DND-41 (cell line): ENCODE results near the gene DYNLT5.

Source experiments
- ATAC-seq: fragments of 200-7000 bp; cut with Tn5 transposase; 3 replicates; pipeline ENCODE4 v1.9.1; 2021; ENCODE audit warnings: low read depth; ENCODE audit not compliant: insufficient read depth
- DNase-seq: peaks from one replicate; pipeline ENCODE4 v3.0.0-alpha.2; 2020
- H2AFZ ChIP-seq: 2 replicates; pipeline ENCODE4 v1.6.0; 2012; ENCODE audit warnings: low read depth, low read length
- H3K27ac ChIP-seq: 2 replicates; pipeline ENCODE4 v1.5.1; 2012; ENCODE audit warnings: low read length, inconsistent platforms
- H3K27me3 ChIP-seq: fragments of 200-600 bp; sonication (generic); 2 replicates; pipeline ENCODE4 v1.6.0; 2012; ENCODE audit warnings: low read length, mild to moderate bottlenecking, inconsistent platforms; ENCODE audit not compliant: insufficient read depth, poor library complexity
- H3K36me3 ChIP-seq: 2 replicates; pipeline ENCODE4 v1.5.1; 2012; ENCODE audit warnings: low read length, inconsistent platforms; ENCODE audit not compliant: insufficient read depth
- H3K4me1 ChIP-seq: 2 replicates; pipeline ENCODE4 v1.5.1; 2012; ENCODE audit warnings: mild to moderate bottlenecking, low read length; ENCODE audit not compliant: insufficient read depth
- H3K4me2 ChIP-seq: 2 replicates; pipeline ENCODE4 v1.6.0; 2012; ENCODE audit warnings: mild to moderate bottlenecking, moderate library complexity, low read length, inconsistent platforms; ENCODE audit not compliant: insufficient read depth
- H3K4me3 ChIP-seq, 2 experiments: fragments of 200-600 bp in 1 of 2; shearing (Covaris generic) in 1 of 2; 2 replicates each; pipeline ENCODE4 v1.5.1; 2012 to 2016; ENCODE audit warnings: inconsistent platforms in 2 of 2, low read length in 2 of 2, mild to moderate bottlenecking in 2 of 2, low read depth in 1 of 2, moderate library complexity in 1 of 2
- H3K79me2 ChIP-seq: 2 replicates; pipeline ENCODE4 v1.6.0; 2012; ENCODE audit warnings: low read length, inconsistent platforms; ENCODE audit not compliant: insufficient read depth
- H3K9ac ChIP-seq: 2 replicates; pipeline ENCODE4 v1.6.0; 2012; ENCODE audit warnings: low read depth, mild to moderate bottlenecking, inconsistent platforms, low read length, moderate library complexity
- H3K9me3 ChIP-seq: 2 replicates; pipeline ENCODE4 v1.5.1; 2012; ENCODE audit warnings: low read length, moderate library complexity, mild to moderate bottlenecking, inconsistent platforms; ENCODE audit not compliant: insufficient read depth, severe bottlenecking
- H4K20me1 ChIP-seq: 2 replicates; pipeline ENCODE4 v1.6.0; 2012; ENCODE audit warnings: low read length; ENCODE audit not compliant: insufficient read depth
- CTCF ChIP-seq: IDR thresholded peaks from 2 replicates; pipeline ENCODE4 v1.5.1; 2012; ENCODE audit warnings: borderline replicate concordance, low read length, moderate library complexity, mild to moderate bottlenecking; ENCODE audit not compliant: poor library complexity, severe bottlenecking; ENCODE audit errors: extremely low read depth
- EZH2 ChIP-seq: IDR thresholded peaks from 3 replicates; pipeline ENCODE4 v1.6.1; 2012; ENCODE audit warnings: borderline replicate concordance, low read depth, mild to moderate bottlenecking, moderate library complexity, low read length, inconsistent platforms; ENCODE audit not compliant: severe bottlenecking

The DYNLT5 gene

GRCh38 chr1:66770240-66770639 lies 18.0 kb downstream of the DYNLT5 start:
- Histone ChIP-seq H3K4me3 (peak overlapping the region in 1 of 2 experiments; percentile 54; a peak in 3 of 4 replicates), H3K9me3 (no peaks in the 10 kb centered on the region), H3K27ac (peak overlapping the region; percentile 89), H4K20me1 (no peaks in the 10 kb centered on the region), H3K9ac (peak overlapping the region; percentile 57), H3K4me2 (peak overlapping the region; percentile 81), H3K27me3 (no peaks in the 10 kb centered on the region), H3K79me2 (no peaks in the 10 kb centered on the region), H3K4me1 (peaks cover 39% of the 10 kb centered on the region), H2AFZ (peak overlapping the region; percentile 83), H3K36me3 (no peaks in the 10 kb centered on the region)
- TF ChIP-seq EZH2: no peak
- TF ChIP-seq CTCF: no peak
- ATAC-seq: no peak
- no peak for DNase-seq

- Histone ChIP-seq H3K9ac (peak overlapping the region; percentile 57; the same call in 1 of the 2 replicates), H3K4me3 (no peak overlapping the region), H3K36me3 (no peaks in the 10 kb centered on the region), H3K4me2 (peak overlapping the region; percentile 81), H4K20me1 (no peaks in the 10 kb centered on the region), H3K79me2 (no peaks in the 10 kb centered on the region), H3K9me3 (no peaks in the 10 kb centered on the region), H3K4me1 (peaks cover 37% of the 10 kb centered on the region), H3K27ac (peak overlapping the region; percentile 89), H2AFZ (peak overlapping the region; percentile 83), H3K27me3 (no peaks in the 10 kb centered on the region)
- DNase-seq (no peak), ATAC-seq (no peak)
- TF ChIP-seq CTCF (no peak), EZH2 (no peak)
Measured at GRCh38 chr1:66770694-66771093, 18.4 kb downstream of the DYNLT5 start.

GRCh38 chr1:66773227-66773626 lies 21.0 kb downstream of the DYNLT5 start:
- Histone ChIP-seq H4K20me1 (no peaks in the 10 kb centered on the region), H3K4me1 (peaks cover 33% of the 10 kb centered on the region), H3K27me3 (no peaks in the 10 kb centered on the region), H3K9me3 (no peaks in the 10 kb centered on the region), H2AFZ (no peak overlapping the region), H3K36me3 (no peaks in the 10 kb centered on the region), H3K79me2 (no peaks in the 10 kb centered on the region), H3K9ac (no peak overlapping the region), H3K4me2 (no peak overlapping the region), H3K27ac (no peak overlapping the region), H3K4me3 (no peak overlapping the region)
- TF ChIP-seq CTCF (no peak), EZH2 (no peak)
- DNase-seq (no peak), ATAC-seq (no peak)

GRCh38 chr1:66774438-66774837 lies 22.2 kb downstream of the DYNLT5 start:
- peaks cover 21% of the 10 kb centered on the region for H3K4me1 ChIP-seq
- no peak overlapping the region for H3K27ac ChIP-seq
- no peaks in the 10 kb centered on the region for H4K20me1 ChIP-seq
- no peak overlapping the region for H3K9ac ChIP-seq
- H3K4me3 ChIP-seq: no peak overlapping the region
- H3K36me3 ChIP-seq: no peaks in the 10 kb centered on the region
- no peak overlapping the region for H2AFZ ChIP-seq
- no peak for TF ChIP-seq EZH2
- TF ChIP-seq CTCF: no peak
- no peak overlapping the region for H3K4me2 ChIP-seq
- no peaks in the 10 kb centered on the region for H3K79me2 ChIP-seq
- H3K9me3 ChIP-seq: no peaks in the 10 kb centered on the region
- ATAC-seq: no peak
- H3K27me3 ChIP-seq: no peaks in the 10 kb centered on the region
- no peak for DNase-seq
